IMR-90 (cell line): ENCODE results near the gene RHBDL3. TPM values are rescaled to one million over a fixed set of nuclear protein-coding genes. Genes with fewer than 3 reads are reported as not detected.

Experiments
- ATAC-seq: fragments of 200-7000 bp; cut with Tn5 transposase; 2 replicates; pipeline ENCODE4 v1.9.1; 2020; ENCODE audit warnings: low read depth, mild to moderate bottlenecking, moderate library complexity
- BruUV-seq: library from RNA; stranded (reverse); fragments of 400-500 nt; replicated peaks from 2 replicates; lab custom pipeline; 2021; lab: Mats Ljungman, UMichigan
- CTCF ChIA-PET: fragments of 300-600 bp; formaldehyde crosslinking; extraction: SDS; loops from one replicate; lab custom pipeline; 2021; ENCODE audit warnings: antibody characterized with exemption; lab: Yijun Ruan, JAX
- POLR2A ChIA-PET: fragments of 300-600 bp; sonication (Branson Sonifier 250); formaldehyde crosslinking; loops from one replicate; lab custom pipeline; 2022; ENCODE audit warnings: antibody characterized with exemption; ENCODE audit not compliant: unreplicated experiment; lab: Charles Lee
- DNase-seq: peaks from one replicate; pipeline ENCODE4 v3.0.0; 2013
- H2AFZ ChIP-seq: replicated peaks from 2 replicates; pipeline ENCODE3; 2013; ENCODE audit warnings: low read length, mild to moderate bottlenecking; ENCODE audit not compliant: poor library complexity
- H2AK5ac ChIP-seq: 2 replicates; pipeline ENCODE4 v1.6.1; 2013; ENCODE audit warnings: low read depth, low read length, inconsistent platforms
- H2AK9ac ChIP-seq: replicated peaks from 2 replicates; pipeline ENCODE3; 2013; ENCODE audit warnings: mild to moderate bottlenecking, low read depth, low read length, moderate library complexity; ENCODE audit not compliant: poor library complexity
- H2BK120ac ChIP-seq: 2 replicates; pipeline ENCODE4 v1.6.1; 2013; ENCODE audit warnings: low read depth, low read length, inconsistent platforms
- H2BK15ac ChIP-seq: 3 replicates; pipeline ENCODE4 v1.6.1; 2013; ENCODE audit warnings: low read depth, low read length, inconsistent platforms
- H2BK20ac ChIP-seq: 2 replicates; pipeline ENCODE4 v1.6.1; 2013; ENCODE audit warnings: low read depth, mild to moderate bottlenecking, inconsistent platforms, low read length, moderate library complexity
- H2BK5ac ChIP-seq: 2 replicates; pipeline ENCODE4 v1.6.1; 2013; ENCODE audit warnings: mild to moderate bottlenecking, low read depth, low read length, inconsistent platforms; ENCODE audit not compliant: poor library complexity, severe bottlenecking
- H3K14ac ChIP-seq: replicated peaks from 2 replicates; pipeline ENCODE4 v1.6.1; 2013; ENCODE audit warnings: low read depth, low read length, inconsistent platforms
- H3K18ac ChIP-seq: 2 replicates; pipeline ENCODE4 v1.6.1; 2013; ENCODE audit warnings: low read depth, low read length, control low read depth
- H3K23ac ChIP-seq: 2 replicates; pipeline ENCODE4 v1.6.1; 2013; ENCODE audit warnings: low read depth, low read length, inconsistent platforms
- H3K27ac ChIP-seq: 2 replicates; pipeline ENCODE4 v1.5.1; 2013; ENCODE audit warnings: mild to moderate bottlenecking, control low read depth, low read length; ENCODE audit not compliant: insufficient read depth
- H3K27me3 ChIP-seq: 2 replicates; pipeline ENCODE4 v1.6.1; 2013; ENCODE audit warnings: low read length; ENCODE audit not compliant: control insufficient read depth, insufficient read depth
- H3K36me3 ChIP-seq: 2 replicates; pipeline ENCODE4 v1.6.1; 2013; ENCODE audit warnings: low read length, mixed read lengths; ENCODE audit not compliant: control insufficient read depth, insufficient read depth
- H3K4ac ChIP-seq: 2 replicates; pipeline ENCODE4 v1.6.1; 2013; ENCODE audit warnings: low read depth, low read length, inconsistent platforms
- H3K4me1 ChIP-seq: 2 replicates; pipeline ENCODE4 v1.6.1; 2013; ENCODE audit warnings: low read length, mixed read lengths; ENCODE audit not compliant: control insufficient read depth, insufficient read depth
- H3K4me2 ChIP-seq: 2 replicates; pipeline ENCODE4 v1.6.1; 2013; ENCODE audit warnings: low read depth, mild to moderate bottlenecking, control low read depth, low read length, moderate library complexity
- H3K4me3 ChIP-seq: 2 replicates; pipeline ENCODE4 v1.5.1; 2013; ENCODE audit warnings: low read depth, mild to moderate bottlenecking, control low read depth, low read length, moderate library complexity; ENCODE audit not compliant: insufficient read depth
- H3K56ac ChIP-seq: 2 replicates; pipeline ENCODE4 v1.6.1; 2013; ENCODE audit warnings: low read length, inconsistent platforms; ENCODE audit not compliant: insufficient read depth; ENCODE audit errors: extremely low read depth
- H3K79me1 ChIP-seq, 2 experiments: 2 replicates each; pipeline ENCODE4 v1.6.1; 2013; ENCODE audit warnings: low read length in 2 of 2, inconsistent platforms in 1 of 2, low read depth in 1 of 2
- H3K9ac ChIP-seq: 2 replicates; pipeline ENCODE4 v1.6.1; 2013; ENCODE audit warnings: low read depth, low read length, control low read depth
- H3K9me1 ChIP-seq: 2 replicates; pipeline ENCODE4 v1.6.1; 2013; ENCODE audit warnings: low read length, inconsistent platforms; ENCODE audit not compliant: insufficient read depth
- H3K9me3 ChIP-seq: 2 replicates; pipeline ENCODE4 v1.6.1; 2013; ENCODE audit warnings: low read length; ENCODE audit not compliant: control insufficient read depth, insufficient read depth
- H4K20me1 ChIP-seq: 2 replicates; pipeline ENCODE4 v1.6.1; 2013; ENCODE audit warnings: low read length, inconsistent platforms; ENCODE audit not compliant: insufficient read depth
- H4K5ac ChIP-seq: 2 replicates; pipeline ENCODE4 v1.6.1; 2013; ENCODE audit warnings: mild to moderate bottlenecking, low read depth, low read length, control low read depth
- H4K8ac ChIP-seq, 2 experiments: 2 replicates each; pipeline ENCODE4 v1.6.1; 2013; ENCODE audit warnings: low read depth in 2 of 2, low read length in 2 of 2, control low read depth in 1 of 2, inconsistent platforms in 1 of 2
- H4K91ac ChIP-seq: 2 replicates; pipeline ENCODE4 v1.6.1; 2013; ENCODE audit warnings: low read depth, low read length, inconsistent platforms; ENCODE audit not compliant: insufficient read depth
- RCOR1 ChIP-seq: IDR thresholded peaks from 2 replicates; pipeline ENCODE4 v1.6.1; 2012; ENCODE audit warnings: mild to moderate bottlenecking, low read length, improper control_type of control experiment; ENCODE audit not compliant: insufficient replicate concordance
- WGBS, 2 experiments: methylation state at CpG; one replicate each; pipeline versions ENCODE4 v1.1.5 to v1.1.7; 2013; ENCODE audit warnings: missing lambda C conversion rate in 2 of 2; ENCODE audit not compliant: insufficient read length in 1 of 2; ENCODE audit errors: extremely low coverage in 2 of 2; 5-methylcytosine and 5-hydroxymethylcytosine counted together
- dilution Hi-C: fragments of 300-500 bp; cut with HindIII; formaldehyde crosslinking; loops from one replicate; pipeline ENCODE4 v1.14.3; 2018; ENCODE audit warnings: low sequenced_read_pairs; ENCODE audit not compliant: unreplicated experiment
- in situ Hi-C: fragments of 300-500 bp; cut with MboI; formaldehyde crosslinking; loops from 3 replicates; pipeline ENCODE4 v1.14.3; 2019; ENCODE audit warnings: low sequenced_read_pairs, inconsistent platforms, mixed read lengths
- intact Hi-C: fragments of 100-400 bp; cut with micrococcal nuclease; formaldehyde crosslinking; loops from 2 replicates; pipeline ENCODE4 v1.10.0; 2022
- polyA plus RNA-seq, 3 experiments: library from polyadenylated mRNA; depleted of rRNA; stranded (reverse); fragments of >200 nt; gene quantifications; 2 replicates each; pipeline ENCODE4 v1.2.3, GENCODE V29; 2012; ENCODE audit warnings: low replicate concordance in 1 of 3
- total RNA-seq: library from RNA; depleted of rRNA; stranded (reverse); fragments of >200 nt; gene quantifications from 2 replicates; pipeline ENCODE4 v1.2.3, GENCODE V29; 2012

Gene RHBDL3
- total and polyA plus RNA-seq, 2 of the 4 experiments (the other 2 are of a cell fraction), result 0.09 to 0.18 TPM

DNA sequence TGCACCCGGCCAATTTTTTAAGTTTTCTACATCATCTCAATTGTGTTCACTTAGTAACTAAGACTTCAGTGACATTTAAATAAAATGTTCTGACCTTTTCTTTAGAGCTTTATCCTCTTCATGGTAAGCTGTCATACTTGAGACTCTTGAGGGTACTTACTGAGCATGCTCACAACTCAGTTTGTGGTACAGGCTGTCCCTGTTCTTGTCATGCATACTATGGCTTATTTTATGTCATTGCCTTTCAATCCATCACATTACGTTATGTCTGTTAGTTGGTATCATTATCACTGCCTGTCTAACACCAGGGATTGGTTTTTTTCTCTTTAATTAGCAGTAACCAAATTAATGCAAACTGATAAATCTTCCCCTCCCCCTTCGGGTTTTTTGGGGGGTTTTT lies 41.9 kb upstream of the RHBDL3 start:
- in situ Hi-C loops (no loop called here), dilution Hi-C loops (no loop called here), intact Hi-C loops (no loop called here)
- Histone ChIP-seq H2BK120ac (no peak overlapping the region), H3K4ac (no peak overlapping the region), H4K91ac (no peak overlapping the region), H3K27me3 (no peaks in the 10 kb centered on the region), H4K20me1 (no peaks in the 10 kb centered on the region), H3K36me3 (0 out of 2 replicates have a peak, but pooled peaks cover 1% of the 10 kb centered on the region), H3K9me1 (peaks cover 2% of the 10 kb centered on the region), H3K4me2 (no peak overlapping the region), H2BK20ac (no peak overlapping the region), H3K56ac (no peak overlapping the region), H4K8ac (no peak overlapping the region), H2BK15ac (no peak overlapping the region), H2AFZ (no peak overlapping the region), H3K14ac (no peak overlapping the region), H4K5ac (no peak overlapping the region), H2BK5ac (no peak overlapping the region), H3K23ac (no peak overlapping the region), H3K27ac (no peak overlapping the region), H3K79me1 (peaks cover 0 to 7% of the 10 kb centered on the region in 2 experiments; a peak in 1 of 4 replicates), H3K18ac (no peak overlapping the region), H2AK5ac (no peak overlapping the region), H3K4me1 (no peaks in the 10 kb centered on the region), H3K9ac (no peak overlapping the region), H2AK9ac (no peak overlapping the region), H3K4me3 (no peak overlapping the region), H3K9me3 (no peaks in the 10 kb centered on the region)
- WGBS, 2 experiments, result no CpG with 5 or more reads among the region's 3 CpGs
- no TSS peak for BruUV-seq
- ATAC-seq (no peak), DNase-seq (no peak)
- POLR2A ChIA-PET, result no interaction called here
- no peak for TF ChIP-seq RCOR1
- CTCF ChIA-PET, result interaction anchor here (0.6 kb wide), 1 partner anchor 69 kb away, joined by 6 read pairs; no protein-coding TSS in a partner anchor
